Retinal pigment epithelial cell (primary cell): ENCODE data around the gene REPS1.

Experiments
- DNase-seq: peaks from one replicate; pipeline ENCODE4 v3.0.0-alpha.2; 2010; ENCODE audit warnings: low read depth
- H3K4me3 ChIP-seq: 2 replicates; pipeline ENCODE4 v1.5.1; 2011; ENCODE audit warnings: mild to moderate bottlenecking, low read length, control low read depth, moderate library complexity
- CTCF ChIP-seq: conservative IDR thresholded peaks from 2 replicates; pipeline ENCODE4 v1.5.1; 2011; ENCODE audit warnings: low read depth, low read length, control low read depth, inconsistent platforms

Gene REPS1

GRCh38 chr6:138988469-138988834 is 399 bp upstream of the REPS1 start:
- peak overlapping the region; percentile 38 for H3K4me3 ChIP-seq
- DNase-seq, result no peak
- no peak for TF ChIP-seq CTCF

GRCh38 chr6:138987080-138987642 is 892 bp downstream of the REPS1 start:
- DNase-seq, result no peak
- peak overlapping the region; percentile 81 for H3K4me3 ChIP-seq
- no peak for TF ChIP-seq CTCF

- DNase-seq, result no peak
- peak overlapping the region; percentile 81 for H3K4me3 ChIP-seq
- TF ChIP-seq CTCF, result no peak
These were observed 1.5 kb downstream of the REPS1 start for GRCh38 chr6:138986578-138986977.

- no peak for DNase-seq
- no peak for TF ChIP-seq CTCF
- no peak overlapping the region for H3K4me3 ChIP-seq
These were observed 6.6 kb downstream of the REPS1 start for GRCh38 chr6:138981416-138981815.

DNA sequence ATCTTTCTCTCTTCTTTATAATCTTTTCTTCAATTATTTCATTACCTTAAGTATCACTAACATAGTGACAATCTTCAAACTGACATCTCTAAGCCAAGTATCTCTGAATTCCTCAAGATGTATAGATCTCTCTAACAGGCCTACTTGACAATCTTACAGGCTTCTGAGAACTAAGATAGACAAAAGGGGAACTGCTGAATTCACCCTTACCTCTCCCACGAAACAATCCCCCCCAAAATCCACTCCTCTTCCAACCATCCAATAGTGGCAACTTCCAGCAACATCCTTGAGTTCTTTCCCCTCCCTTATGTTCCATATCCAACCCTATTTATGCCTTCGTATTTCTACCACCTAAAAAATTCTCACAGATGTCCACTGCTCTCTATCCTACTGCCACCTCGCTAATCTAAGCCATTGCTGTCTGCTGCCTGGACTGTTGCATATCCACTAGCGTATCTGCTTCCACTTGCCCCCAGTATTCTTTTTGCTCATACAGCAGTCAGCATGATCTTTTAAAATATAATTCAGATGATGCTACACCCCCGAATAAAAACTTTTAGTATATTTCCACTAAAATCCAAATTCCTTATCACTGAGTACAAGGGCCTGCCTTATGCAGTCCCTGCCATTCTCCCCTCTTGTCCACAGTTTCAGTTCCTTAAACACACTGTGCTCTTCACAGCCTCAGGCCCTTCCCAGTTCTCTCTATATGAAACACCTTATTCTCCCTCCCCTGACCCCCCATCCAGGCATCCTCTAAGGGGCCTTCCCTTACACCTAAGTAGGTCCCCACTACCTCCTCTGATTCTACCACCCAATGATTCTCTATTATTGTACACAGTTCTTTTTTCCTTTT is 8.0 kb downstream of the REPS1 start:
- no peak for TF ChIP-seq CTCF
- no peak overlapping the region for H3K4me3 ChIP-seq
- no peak for DNase-seq

DNA sequence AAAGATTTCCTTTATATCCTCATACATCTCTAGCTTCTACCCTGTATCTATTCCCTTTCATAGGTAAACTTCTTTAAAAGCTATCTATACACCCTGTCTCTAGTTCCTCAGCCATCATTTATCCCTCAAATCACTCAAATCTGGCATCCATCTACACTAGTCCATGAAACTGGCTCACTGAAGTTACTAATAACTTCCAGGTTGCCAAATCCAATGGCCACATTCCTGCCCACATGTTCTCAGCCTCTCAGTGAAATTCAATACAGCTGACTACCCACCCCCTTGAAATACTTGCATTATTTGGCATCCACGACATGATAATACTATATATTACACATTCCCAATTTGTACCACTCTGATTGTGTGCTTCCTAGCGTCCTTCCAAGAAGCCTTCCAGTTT is 8.7 kb downstream of the REPS1 start:
- TF ChIP-seq CTCF, result no peak
- H3K4me3 ChIP-seq, result no peak overlapping the region
- no peak for DNase-seq

- TF ChIP-seq CTCF, result no peak
- no peak for DNase-seq
- no peak overlapping the region for H3K4me3 ChIP-seq
These were observed 9.8 kb downstream of the REPS1 start for GRCh38 chr6:138978229-138978628.
